ENCODE results near the gene SERTAD1.
A peak's percentile ranks its signal among the peaks of the same experiment; 100 is the strongest.

Gene SERTAD1

DNA sequence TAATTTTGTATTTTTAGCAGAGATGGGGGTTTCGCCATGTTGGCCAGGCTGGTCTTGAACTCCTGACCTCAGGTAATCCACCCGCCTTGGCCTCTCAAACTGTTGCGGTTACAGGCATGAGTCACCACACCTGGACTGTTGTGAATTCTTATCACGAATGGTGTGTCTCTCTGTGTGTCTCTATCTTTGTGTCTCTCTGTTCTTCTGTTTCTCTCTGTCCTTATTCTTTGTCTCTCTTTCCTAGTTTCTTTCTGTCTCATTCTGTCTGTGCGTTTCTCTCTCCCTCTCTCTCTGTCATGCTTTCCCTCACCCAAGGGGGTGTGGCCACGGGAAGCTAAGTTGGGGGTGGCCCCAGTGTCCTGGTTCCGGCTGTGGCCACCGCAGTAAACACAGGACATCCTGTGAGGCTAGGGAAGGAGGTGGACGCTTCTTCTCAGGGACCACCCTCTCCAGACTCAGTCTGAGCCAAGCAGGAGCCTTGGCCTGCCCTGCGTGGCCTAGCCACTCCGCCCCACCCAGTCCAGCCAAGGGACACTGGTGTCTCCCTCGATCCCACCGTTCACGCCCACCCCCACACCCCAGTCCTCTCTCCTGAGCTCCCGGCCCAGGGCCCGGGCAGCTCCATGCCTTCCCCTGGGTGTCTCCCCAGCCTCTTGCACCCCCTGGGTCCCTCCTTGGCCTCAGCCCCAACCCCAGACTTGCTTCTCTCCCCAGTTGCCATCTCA, 8.7 kb downstream of the SERTAD1 start:
- Histone ChIP-seq H3K27me3 (no peaks in the 10 kb centered on the region), H3K9ac (peak overlapping the region; percentile 54 to 74 (median 69); a peak in 21 of 22 replicates), H3K4me3 (peak overlapping the region in 3 of 10 experiments; percentile 19 to 39 (median 25); a peak in 4 of 20 replicates), H3K36me3 (peaks cover 0 to 6% (median 3%) of the 10 kb centered on the region in 11 experiments; a peak in 13 of 22 replicates), H3K27ac (peak overlapping the region; percentile 49 to 87 (median 79); a peak in 21 of 22 replicates), H4K20me1 (peaks cover 0 to 12% (median 0%) of the 10 kb centered on the region in 11 experiments; a peak in 4 of 22 replicates), H3K4me2 (peak overlapping the region; percentile 73 to 96 (median 83)), H3K9me3 (replicated peaks in 1 of 11) (no peaks in the 10 kb centered on the region), H3K4me1 (peaks cover 70 to 93% (median 81%) of the 10 kb centered on the region in 10 experiments)
- no peak for TF ChIP-seq Cebpa-rat (IDR thresholded peaks at IDR 0.05)

DNA sequence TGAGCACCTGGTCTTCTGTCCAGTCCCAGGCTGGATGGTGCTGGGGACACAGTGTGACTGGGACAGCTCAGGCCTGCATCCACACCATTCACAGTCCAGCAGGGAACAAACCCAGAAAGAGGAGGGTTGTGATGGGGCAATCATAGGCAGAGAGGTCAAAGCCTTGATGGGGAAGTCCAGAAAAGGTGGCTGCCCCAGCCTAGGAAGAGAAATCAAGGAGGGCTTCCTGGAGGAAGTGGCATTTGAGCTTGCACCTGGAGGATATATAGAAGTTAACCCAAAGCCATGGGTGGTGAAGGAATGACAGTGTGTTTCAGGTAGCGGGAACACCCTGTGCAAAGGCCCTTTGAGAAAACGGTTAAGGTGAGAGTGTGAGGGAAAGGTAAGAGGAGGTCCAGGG, 10.0 kb downstream of the SERTAD1 start:
- no peaks in the 10 kb centered on the region for H3K9me3 ChIP-seq (replicated peaks in 1 of 11)
- no peak; a peak in 1 of 22 replicates for TF ChIP-seq Cebpa-rat (IDR thresholded peaks at IDR 0.05)
- peak overlapping the region in 9 of 11 experiments; percentile 19 to 87 (median 76); a peak in 18 of 22 replicates for H3K27ac ChIP-seq
- H3K4me2 ChIP-seq = peak overlapping the region; percentile 73 to 96 (median 83); a peak in 19 of 22 replicates
- no peaks in the 10 kb centered on the region for H4K20me1 ChIP-seq
- H3K36me3 ChIP-seq = no peaks in the 10 kb centered on the region
- H3K4me3 ChIP-seq = no peak overlapping the region
- no peaks in the 10 kb centered on the region; a peak in 1 of 22 replicates for H3K27me3 ChIP-seq
- peaks cover 72 to 97% (median 84%) of the 10 kb centered on the region in 10 experiments for H3K4me1 ChIP-seq
- peak overlapping the region in 1 of 11 experiments; percentile 74; a peak in 1 of 22 replicates for H3K9ac ChIP-seq

DNA sequence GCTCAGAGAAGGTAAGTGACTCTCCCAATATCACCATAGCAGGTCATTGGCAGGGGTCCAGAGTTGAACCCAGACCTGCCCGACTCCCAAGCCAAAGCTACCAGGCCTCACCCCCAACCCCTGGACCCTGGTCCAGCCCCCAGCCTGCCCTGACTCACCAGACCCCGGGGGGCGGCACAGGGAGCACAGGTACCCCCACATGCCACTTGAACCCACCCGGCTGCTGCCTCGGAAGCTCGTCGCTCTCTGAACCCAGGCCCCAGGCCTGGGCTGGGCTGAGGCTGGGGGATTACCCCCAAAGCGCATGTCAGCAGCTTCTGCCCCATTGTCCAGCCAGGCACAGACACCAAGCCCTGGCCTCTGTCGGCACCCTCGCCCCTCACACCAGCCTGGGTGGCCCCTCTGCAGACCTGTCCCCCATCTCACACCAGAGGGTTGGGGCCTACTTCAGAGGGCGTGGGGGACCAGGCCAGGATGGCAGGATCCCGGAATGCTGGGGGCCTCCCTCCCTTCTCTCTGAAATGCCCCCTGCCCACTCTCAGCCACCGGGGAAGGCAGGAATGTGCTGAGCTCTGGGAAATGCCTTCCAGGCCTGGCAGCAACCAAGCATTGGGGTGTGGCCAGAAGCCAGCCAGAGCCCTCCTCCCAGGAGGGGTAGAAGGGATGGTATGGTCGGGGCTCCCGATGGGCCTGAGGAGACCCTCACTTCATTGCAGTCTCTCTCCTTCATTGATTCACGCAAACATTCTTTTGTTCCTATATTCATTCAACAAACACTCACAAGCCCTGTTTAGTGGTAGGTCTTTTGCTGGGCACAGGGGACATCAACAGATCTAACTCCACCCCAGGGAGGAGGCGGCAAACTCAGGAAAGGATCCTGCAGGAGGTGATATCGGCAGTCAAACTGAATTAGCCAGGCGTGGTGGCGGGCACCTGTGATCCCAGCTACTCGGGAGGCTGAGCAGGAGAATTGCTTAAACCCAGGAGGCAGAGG, 11.0 kb downstream of the SERTAD1 start:
- peak overlapping the region in 8 of 11 experiments; percentile 23 to 85 (median 43); a peak in 12 of 22 replicates for H3K27ac ChIP-seq
- peak overlapping the region in 5 of 11 experiments; percentile 1 to 45 (median 24); a peak in 5 of 22 replicates for H3K9ac ChIP-seq
- peaks cover 74 to 98% (median 92%) of the 10 kb centered on the region in 10 experiments for H3K4me1 ChIP-seq

DNA sequence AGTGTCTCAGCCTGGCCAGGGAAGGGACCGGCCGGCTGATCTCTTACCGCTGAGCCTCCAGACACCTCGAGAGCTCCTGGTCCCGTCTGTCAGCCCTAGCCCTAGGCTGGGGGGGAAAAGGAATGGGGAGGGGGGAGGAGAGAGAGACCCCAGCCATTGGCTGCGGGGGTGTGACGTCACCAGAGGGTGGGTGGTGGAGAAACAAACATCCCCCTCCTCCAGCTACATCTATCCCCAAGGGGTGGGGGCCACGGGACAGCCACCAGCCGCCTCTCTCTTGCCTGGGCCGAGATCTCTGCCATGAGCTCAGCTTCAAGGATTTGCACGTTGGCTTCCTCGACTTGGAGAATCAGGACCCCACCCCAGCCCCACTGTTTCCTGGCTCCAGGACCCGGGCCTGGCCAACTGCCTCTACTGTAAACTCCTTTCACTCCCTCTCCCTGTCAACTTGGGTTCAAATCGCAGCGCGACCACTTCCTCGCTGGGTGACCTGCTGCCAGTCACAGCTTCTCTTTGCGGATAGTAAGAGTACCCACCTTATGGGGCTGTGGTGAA, 12.4 kb downstream of the SERTAD1 start, which contains the start of gene PRX:
TSS of gene PRX (minus strand) at position 88 of the 555 bp plus-strand sequence. CDS start 5,446 bp downstream, outside the sequence.
- Histone ChIP-seq H3K27me3 (no peaks in the 10 kb centered on the region; a peak in 1 of 22 replicates), H4K20me1 (no peaks in the 10 kb centered on the region), H3K4me2 (peak within 1 kb of the TSS; percentile 15 to 93 (median 82)), H3K9ac (peak within 1 kb of the TSS in 8 of 11 experiments; percentile 0 to 67 (median 37); a peak in 7 of 22 replicates), H3K27ac (peak within 1 kb of the TSS in 8 of 11 experiments; percentile 31 to 75 (median 55); a peak in 15 of 22 replicates), H3K4me3 (peak within 1 kb of the TSS in 1 of 10 experiments; percentile 19; a peak in 1 of 20 replicates), H3K4me1 (peaks cover 62 to 97% (median 92%) of the 10 kb centered on the region in 10 experiments), H3K9me3 (replicated peaks in 1 of 11) (no peaks in the 10 kb centered on the region), H3K36me3 (no peaks in the 10 kb centered on the region)
- no peak for TF ChIP-seq Cebpa-rat (IDR thresholded peaks at IDR 0.05)

More for the DNA sequence above, 11.0 kb downstream of the SERTAD1 start:
- no peaks in the 10 kb centered on the region for H3K36me3 ChIP-seq
- H3K4me2 ChIP-seq = peak overlapping the region in 10 of 11 experiments; percentile 31 to 96 (median 87); a peak in 17 of 22 replicates
- H3K4me3 ChIP-seq = no peak overlapping the region
- no peaks in the 10 kb centered on the region for H3K9me3 ChIP-seq (replicated peaks in 1 of 11)
- peak in 3 of 11 experiments; percentile 9 to 27 (median 16); a peak in 2 of 22 replicates for TF ChIP-seq Cebpa-rat (IDR thresholded peaks at IDR 0.05)
- H4K20me1 ChIP-seq = no peaks in the 10 kb centered on the region
- H3K27me3 ChIP-seq = no peaks in the 10 kb centered on the region; a peak in 1 of 22 replicates

DNA sequence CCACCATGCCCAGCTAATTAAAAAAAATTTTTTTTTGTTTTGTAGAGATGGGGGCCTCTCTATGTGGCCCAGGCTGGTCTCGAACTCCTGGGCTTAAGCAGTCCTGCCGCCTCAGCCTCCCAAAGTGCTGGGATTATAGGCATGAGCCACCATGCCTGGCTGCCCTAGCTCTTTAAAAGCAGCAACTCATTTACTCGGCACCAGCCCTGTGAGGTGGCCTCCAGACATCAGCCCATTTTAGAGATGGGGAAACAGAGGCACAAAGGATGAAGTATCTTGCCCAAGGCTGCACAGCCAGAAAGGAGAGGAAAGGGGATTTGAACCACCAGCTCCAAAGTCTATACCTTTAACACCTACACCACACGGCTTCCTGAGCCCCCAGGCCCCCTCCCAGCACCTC, 12.9 kb downstream of the SERTAD1 start:
- Histone ChIP-seq H3K4me1 (peaks cover 62 to 97% (median 92%) of the 10 kb centered on the region in 10 experiments), H3K27ac (peak overlapping the region in 8 of 11 experiments; percentile 31 to 75 (median 42); a peak in 11 of 22 replicates), H4K20me1 (no peaks in the 10 kb centered on the region), H3K4me3 (peak overlapping the region in 1 of 10 experiments; percentile 19; a peak in 1 of 20 replicates), H3K36me3 (no peaks in the 10 kb centered on the region), H3K9ac (peak overlapping the region in 5 of 11 experiments; percentile 0 to 53 (median 43); a peak in 2 of 22 replicates), H3K4me2 (peak overlapping the region; percentile 15 to 93 (median 75); a peak in 20 of 22 replicates), H3K9me3 (replicated peaks in 1 of 11) (no peaks in the 10 kb centered on the region), H3K27me3 (no peaks in the 10 kb centered on the region; a peak in 1 of 22 replicates)
- no peak for TF ChIP-seq Cebpa-rat (IDR thresholded peaks at IDR 0.05)

DNA sequence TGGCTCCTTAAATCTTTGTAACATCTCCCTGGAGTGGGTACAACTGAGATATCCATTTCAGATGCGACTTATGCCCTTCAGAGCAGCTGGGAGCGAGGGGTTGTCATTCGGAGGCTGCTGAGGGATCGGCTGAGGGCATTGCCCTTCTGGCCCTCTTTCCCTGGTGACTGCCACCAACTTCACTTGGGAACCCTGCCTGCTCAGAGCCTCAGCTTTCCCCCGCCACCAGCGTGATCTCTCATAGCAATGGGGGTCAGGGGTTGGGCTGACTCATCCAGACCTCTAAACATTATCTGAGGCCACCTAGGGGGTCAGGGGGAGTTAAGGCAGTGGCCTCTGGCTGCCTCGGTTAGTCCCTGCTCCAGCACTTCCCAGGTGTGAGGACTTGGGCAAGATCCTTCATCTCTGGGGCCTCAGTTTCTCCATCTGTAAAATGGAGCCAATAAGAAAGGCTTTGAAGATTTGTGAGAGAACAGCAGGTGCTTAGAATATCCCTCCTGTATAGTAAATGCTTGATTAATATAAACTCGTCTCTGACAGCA, 13.8 kb downstream of the SERTAD1 start:
- Histone ChIP-seq H3K27ac (peak overlapping the region in 6 of 11 experiments; percentile 49 to 75 (median 71); a peak in 11 of 22 replicates), H3K4me1 (peaks cover 57 to 94% (median 87%) of the 10 kb centered on the region in 10 experiments), H3K9ac (peak overlapping the region in 7 of 11 experiments; percentile 28 to 72 (median 67); a peak in 10 of 22 replicates), H3K36me3 (no peaks in the 10 kb centered on the region), H3K4me2 (peak overlapping the region; percentile 69 to 93 (median 84)), H4K20me1 (no peaks in the 10 kb centered on the region), H3K9me3 (replicated peaks in 1 of 11) (no peaks in the 10 kb centered on the region), H3K4me3 (peak overlapping the region in 1 of 10 experiments; percentile 43; a peak in 1 of 20 replicates), H3K27me3 (no peaks in the 10 kb centered on the region; a peak in 1 of 22 replicates)
- TF ChIP-seq Cebpa-rat (IDR thresholded peaks at IDR 0.05) = no peak

DNA sequence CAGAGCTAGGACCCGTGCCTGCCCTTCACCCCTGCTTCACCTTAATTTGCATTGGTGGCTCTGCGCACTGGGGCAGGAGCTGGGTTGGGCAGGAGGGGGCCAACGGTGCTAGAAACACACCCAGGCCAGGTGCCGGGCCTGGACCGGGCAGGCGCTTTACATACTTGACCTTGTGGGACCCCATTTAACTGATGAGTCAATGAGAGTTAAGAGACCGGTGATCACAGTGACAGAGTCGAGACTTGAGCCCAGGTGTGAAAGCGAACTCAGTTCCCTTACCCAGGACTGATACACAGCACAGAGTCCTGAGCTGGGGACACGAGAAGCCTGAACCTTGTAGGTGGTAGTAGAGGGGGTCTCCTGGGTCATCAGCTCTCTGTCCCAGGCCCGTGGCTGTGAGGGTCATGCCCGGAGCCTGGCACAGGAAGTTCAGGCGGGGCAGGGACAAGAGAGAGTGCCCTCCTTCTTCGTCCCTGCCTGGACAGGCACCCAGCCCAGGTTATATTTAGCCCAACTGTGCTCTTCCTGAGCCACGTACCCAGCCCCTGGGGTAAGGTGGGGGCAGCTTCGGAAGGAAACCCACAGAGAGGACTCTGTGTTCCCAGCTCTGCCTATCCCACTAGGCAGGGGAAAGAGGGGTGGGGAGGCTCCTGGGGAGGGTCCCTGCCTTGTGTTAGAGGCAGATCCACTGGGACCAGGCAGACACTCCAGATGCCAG, 14.5 kb downstream of the SERTAD1 start:
- Histone ChIP-seq H3K4me2 (peak overlapping the region; percentile 69 to 93 (median 84)), H3K4me3 (peak overlapping the region in 4 of 10 experiments; percentile 8 to 43 (median 15); a peak in 5 of 20 replicates), H3K4me1 (peaks cover 49 to 87% (median 79%) of the 10 kb centered on the region in 10 experiments), H3K9me3 (replicated peaks in 1 of 11) (no peaks in the 10 kb centered on the region), H4K20me1 (no peaks in the 10 kb centered on the region), H3K9ac (peak overlapping the region; percentile 28 to 72 (median 56); a peak in 17 of 22 replicates), H3K36me3 (no peaks in the 10 kb centered on the region), H3K27me3 (no peaks in the 10 kb centered on the region; a peak in 1 of 22 replicates), H3K27ac (peak overlapping the region in 10 of 11 experiments; percentile 10 to 75 (median 57); a peak in 18 of 22 replicates)
- TF ChIP-seq Cebpa-rat (IDR thresholded peaks at IDR 0.05) = no peak
